GM19468 (cell line): Measurements from ENCODE around the gene SPEG.
"Not testable (repeated sequence)": the region's sequence is repeated elsewhere in the genome, so short reads cannot be mapped to it uniquely, and the experiment has no call there.

Experiments used
- ATAC-seq: cut with Tn5 transposase; IDR thresholded peaks from one replicate; pipeline ENCODE4 v1.9.1; 2021; ENCODE audit warnings: mild to moderate bottlenecking, moderate library complexity, moderate number of reproducible peaks; ENCODE audit not compliant: unreplicated experiment; ENCODE audit errors: extremely low read depth

The SPEG gene

GRCh38 chr2:219434718-219435525 lies at the start of gene SPEG:
SPEG (plus strand) TSS chr2:219434843; CDS start chr2:219434978, 135 bp downstream.
- ATAC-seq, result no peak

- no peak for ATAC-seq
Measured at GRCh38 chr2:219384859-219385258, 49.8 kb upstream of the SPEG start.

GRCh38 chr2:219385958-219386520 lies 48.6 kb upstream of the SPEG start:
- ATAC-seq, result no peak

DNA sequence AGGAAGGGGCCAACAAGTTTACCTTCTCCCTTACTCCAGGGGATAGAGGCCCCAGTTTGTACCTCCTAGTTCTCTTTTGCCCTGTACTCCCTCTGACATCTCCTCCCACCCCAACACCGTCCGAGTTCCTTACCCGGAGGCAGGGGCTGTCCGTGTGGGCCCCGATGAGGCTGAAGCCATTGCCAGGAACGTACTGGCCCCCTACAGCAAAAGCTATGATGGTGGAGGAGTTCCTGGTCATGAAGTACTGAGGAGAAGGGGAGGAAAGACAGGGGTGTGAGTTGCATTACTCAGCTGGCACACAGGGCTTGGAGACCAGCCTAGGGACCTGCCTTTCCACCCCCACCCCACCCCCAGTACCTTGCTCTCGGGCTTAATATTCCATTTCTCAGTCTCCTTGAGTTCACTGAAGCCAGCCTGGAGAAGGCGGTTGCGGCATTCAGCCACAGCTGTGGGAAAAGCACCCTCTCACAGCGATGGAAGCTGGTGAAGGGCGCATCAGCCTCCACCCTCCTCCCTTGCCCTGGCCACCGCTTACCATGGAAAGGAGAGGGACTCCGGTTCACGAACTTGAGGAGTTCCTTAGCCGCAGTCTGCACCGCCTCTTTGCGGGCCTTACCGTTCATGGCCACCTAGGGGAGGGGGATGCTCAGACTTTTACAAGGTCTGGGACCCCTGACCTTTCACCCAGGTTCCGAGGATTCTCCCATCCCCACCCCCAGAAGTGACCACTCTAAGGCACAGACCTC lies 47.9 kb upstream of the SPEG start:
- no peak for ATAC-seq

- peak; percentile 78 for ATAC-seq
Measured at GRCh38 chr2:219387306-219388120, 47.1 kb upstream of the SPEG start, which contains the start of gene DNPEP. DNPEP (minus strand) TSS chr2:219387912; CDS start chr2:219387794, 118 bp downstream.

DNA sequence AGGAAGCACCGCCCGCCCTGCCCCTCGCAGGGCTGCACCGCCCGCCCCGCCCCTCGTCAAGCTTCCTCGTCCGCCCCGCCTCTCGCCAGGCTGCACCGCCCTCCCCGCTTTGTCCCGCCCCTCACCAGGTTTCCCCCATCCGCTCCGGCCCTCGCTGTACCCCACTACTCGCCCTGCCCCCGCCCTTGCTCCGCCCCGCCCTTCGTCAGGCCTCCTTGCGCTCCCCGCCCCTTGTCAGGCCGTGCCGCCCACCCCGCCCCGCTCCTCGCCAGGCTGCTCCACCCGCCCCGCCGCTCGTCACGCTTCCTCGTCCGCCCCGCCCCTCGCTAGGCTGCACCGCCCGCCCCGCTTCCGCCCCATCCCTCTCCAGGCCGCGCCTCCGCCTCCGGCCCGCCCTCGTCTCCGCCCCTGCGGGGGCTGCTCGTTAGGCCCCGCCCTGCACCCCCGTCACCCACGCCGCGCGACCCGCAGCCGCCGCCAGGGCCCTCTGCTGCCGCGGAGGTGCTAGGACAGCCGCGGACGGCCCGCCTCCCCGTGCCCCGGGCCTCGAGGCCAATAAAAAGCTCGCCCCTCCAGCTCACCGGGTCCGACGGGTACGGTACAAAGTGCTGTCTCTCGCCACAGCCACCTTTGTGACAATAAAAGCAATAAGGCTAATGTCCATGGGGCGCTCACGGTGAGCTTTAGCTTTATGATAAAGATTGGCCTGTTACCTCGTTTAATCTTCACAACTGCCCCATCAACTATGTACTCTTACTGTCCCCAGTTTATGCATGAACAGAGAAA lies 46.3 kb upstream of the SPEG start:
- ATAC-seq, result peak; percentile 76

- ATAC-seq, result no peak
Measured at GRCh38 chr2:219388907-219389156, 45.8 kb upstream of the SPEG start.

GRCh38 chr2:219392754-219393153 lies 41.9 kb upstream of the SPEG start:
- no peak for ATAC-seq

DNA sequence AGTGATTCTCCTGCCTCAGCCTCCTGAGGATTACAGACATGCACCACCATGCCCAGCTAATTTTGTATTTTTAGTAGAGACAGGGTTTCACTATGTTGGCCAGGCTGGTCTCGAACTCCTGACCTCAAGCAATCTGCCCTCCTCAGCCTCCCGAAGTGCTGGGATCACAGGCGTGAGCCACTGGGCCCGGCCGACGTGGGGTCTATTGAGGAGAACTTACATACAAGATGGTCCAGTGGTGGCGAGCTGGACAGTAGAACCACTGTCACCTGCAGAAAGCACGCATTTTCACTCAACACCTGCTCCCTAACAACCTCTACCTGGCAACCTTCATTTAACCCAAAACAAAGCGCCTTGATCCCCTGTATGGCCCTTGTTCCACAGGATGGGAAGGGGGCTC lies 39.6 kb upstream of the SPEG start:
- ATAC-seq, result not testable (repeated sequence)

DNA sequence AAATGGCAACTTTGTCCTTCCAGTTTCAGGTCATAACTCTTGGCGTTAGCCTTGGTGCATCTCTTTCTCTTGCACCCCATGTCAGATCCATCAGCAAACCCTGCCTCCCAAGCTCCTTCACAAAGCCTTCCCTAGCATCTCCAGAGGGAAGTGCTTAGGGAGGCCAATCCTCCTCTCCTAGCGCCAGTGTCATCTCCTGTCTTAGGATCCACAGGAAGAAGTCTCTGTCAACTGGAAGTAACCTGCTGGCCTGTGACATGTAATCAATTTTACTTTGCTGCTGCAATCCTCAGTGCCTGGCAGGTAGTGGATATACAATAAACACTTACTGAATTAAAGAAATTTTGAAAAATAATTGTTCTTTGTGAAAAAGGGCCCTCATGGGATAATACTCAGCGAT lies 39.0 kb upstream of the SPEG start:
- ATAC-seq, result no peak

DNA sequence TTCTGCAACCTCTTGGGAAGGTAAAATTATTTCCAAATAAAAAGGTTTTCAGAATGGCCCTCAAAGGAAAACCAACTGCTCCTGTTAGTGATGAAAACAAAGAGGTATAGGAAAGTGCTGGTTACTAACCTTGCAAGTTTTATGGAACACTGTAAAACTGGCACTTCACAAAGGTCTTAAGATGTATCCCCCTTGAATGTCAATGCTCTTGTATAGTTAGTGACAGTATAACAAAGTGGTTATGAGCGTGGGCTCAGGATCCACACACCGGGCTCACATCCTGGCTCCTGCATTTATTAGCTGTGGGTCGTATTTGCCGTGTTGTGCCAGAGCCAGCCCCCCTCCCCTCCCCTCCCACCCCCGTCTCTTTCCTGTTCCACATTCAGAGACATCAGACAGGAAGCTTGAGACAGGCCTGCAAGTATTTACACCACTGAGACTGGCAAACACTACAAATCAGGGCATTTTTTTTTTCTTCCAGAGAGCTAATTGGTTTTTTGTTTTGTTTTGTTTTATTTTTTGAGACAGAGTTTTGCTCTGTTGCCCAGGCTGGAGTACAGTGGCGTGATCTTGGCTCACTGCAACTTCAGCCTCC lies 37.7 kb upstream of the SPEG start:
- no peak for ATAC-seq

- ATAC-seq, result no peak
Measured at GRCh38 chr2:219398721-219399363, 35.8 kb upstream of the SPEG start.

GRCh38 chr2:219399716-219400478 lies 34.7 kb upstream of the SPEG start:
- ATAC-seq, result no peak

DNA sequence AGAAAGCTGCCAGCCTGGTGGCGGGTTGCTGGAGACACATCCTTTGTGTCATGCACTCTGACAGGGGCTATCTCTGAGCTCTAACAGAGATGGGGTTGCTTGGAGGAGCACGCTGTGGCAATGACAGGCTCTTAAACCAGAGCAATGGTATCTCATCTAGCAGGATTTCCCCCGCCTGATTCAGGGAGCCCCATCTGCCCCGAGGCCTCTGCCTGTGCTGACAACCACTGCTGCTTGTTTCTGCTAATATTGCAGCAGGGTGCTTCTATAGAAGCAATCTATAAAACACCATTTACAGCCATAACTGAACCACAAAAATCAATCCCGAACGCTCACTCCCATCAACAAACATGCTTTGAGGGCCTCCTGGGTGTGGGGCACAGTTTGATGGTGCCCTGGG lies 34.1 kb upstream of the SPEG start:
- no peak for ATAC-seq

- no peak for ATAC-seq
Measured at GRCh38 chr2:219401606-219402005, 33.0 kb upstream of the SPEG start.

DNA sequence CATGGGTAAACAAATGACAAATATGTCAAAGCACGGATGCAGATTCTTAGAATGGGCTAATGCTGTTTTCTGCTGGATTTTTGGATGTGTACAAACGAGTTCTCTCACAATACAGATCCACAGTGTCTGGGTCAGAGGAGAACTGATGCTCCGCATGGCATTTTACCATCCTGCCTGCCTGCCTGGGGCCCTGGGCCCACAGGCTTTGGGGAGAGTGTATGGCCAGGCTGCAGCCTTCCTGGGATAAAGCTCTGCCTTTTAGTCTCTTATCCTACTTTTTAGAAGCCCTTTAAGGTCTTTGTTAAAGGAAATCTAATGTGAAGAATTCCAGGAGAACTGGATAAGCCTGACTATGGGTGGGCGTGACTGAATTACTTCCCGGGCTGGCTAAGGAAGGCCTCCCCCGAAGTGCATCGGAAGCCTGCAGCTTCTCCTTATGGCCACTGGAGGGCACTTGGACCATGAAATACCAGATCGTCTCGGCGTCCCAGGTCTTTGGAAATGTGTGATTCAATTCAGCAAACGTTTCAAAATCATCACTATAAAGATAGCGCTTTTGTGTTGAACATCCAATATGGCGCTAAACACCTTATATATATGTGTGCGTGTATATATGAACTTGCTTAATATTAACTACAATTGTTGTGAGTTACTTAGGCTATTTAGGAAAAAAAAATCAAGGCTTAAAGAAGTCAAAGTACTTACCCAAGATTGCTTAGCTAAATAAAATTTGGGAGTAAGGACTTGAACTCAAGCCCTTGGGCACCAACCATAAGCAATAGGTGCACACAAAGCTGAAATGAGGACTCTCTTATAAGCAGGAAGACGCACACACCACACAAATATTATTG lies 31.8 kb upstream of the SPEG start:
- ATAC-seq, result no peak

DNA sequence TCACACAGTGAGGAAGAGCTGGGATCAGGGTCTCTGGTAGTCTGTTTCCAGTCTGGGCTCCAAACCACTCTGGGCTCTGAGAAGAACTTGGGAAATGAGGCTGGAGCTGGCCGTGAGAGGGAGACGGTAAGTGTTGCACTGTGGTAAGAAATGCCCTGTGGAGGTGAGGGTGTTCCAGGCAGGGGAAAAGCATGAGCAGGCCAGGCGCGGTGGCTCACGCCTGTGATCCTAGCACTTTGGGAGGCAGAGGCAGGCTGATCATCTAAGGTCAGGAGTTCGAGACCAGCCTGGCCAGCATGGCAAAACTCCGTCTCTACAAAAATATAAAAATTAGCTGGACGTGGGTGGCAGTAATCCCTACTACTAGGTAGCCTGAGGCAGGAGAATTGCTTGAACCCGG lies 30.8 kb upstream of the SPEG start:
- ATAC-seq, result no peak
